Gastroesophageal sphincter (tissue), 3 donors: ENCODE measurements around the gene NPVF.

ENCODE experiments used
- POLR2A ChIP-seq, 2 donors: fragments of 450-650 bp; IDR thresholded peaks; one replicate each; pipeline ENCODE4 v1.6.1; 2017; ENCODE audit warnings: antibody characterized with exemption in 2 of 2, mild to moderate bottlenecking in 2 of 2, moderate library complexity in 1 of 2
- POLR2AphosphoS5 ChIP-seq: sonication (generic); formaldehyde crosslinking; IDR thresholded peaks from one replicate; pipeline ENCODE4 v1.6.1; 2017; ENCODE audit warnings: antibody characterized with exemption
- TF ChIP-seq, protein P1 (sequence below), 4 experiments: fragments of 200-600 bp in 2 of 4; fragments of 450-650 bp in 2 of 4; sonication (generic) in 1 of 4; IDR thresholded peaks; one replicate each; pipeline ENCODE4 v1.5.1; 2017 to 2019; ENCODE audit warnings: antibody characterized with exemption in 4 of 4, mild to moderate bottlenecking in 2 of 4, moderate library complexity in 2 of 4

- TF ChIP-seq, protein P1, sequence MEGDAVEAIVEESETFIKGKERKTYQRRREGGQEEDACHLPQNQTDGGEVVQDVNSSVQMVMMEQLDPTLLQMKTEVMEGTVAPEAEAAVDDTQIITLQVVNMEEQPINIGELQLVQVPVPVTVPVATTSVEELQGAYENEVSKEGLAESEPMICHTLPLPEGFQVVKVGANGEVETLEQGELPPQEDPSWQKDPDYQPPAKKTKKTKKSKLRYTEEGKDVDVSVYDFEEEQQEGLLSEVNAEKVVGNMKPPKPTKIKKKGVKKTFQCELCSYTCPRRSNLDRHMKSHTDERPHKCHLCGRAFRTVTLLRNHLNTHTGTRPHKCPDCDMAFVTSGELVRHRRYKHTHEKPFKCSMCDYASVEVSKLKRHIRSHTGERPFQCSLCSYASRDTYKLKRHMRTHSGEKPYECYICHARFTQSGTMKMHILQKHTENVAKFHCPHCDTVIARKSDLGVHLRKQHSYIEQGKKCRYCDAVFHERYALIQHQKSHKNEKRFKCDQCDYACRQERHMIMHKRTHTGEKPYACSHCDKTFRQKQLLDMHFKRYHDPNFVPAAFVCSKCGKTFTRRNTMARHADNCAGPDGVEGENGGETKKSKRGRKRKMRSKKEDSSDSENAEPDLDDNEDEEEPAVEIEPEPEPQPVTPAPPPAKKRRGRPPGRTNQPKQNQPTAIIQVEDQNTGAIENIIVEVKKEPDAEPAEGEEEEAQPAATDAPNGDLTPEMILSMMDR (IDR thresholded peaks at IDR 0.05): no peak
- TF ChIP-seq POLR2AphosphoS5 (no peak), POLR2A (IDR thresholded peaks at IDR 0.05) (no peak)
These were observed at the start of gene NPVF for GRCh38 chr7:25228386-25228785.
